ENCODE data around the gene SYT13.
A peak's percentile ranks its signal among the peaks of the same experiment; 100 is the strongest.

Gene SYT13

DNA sequence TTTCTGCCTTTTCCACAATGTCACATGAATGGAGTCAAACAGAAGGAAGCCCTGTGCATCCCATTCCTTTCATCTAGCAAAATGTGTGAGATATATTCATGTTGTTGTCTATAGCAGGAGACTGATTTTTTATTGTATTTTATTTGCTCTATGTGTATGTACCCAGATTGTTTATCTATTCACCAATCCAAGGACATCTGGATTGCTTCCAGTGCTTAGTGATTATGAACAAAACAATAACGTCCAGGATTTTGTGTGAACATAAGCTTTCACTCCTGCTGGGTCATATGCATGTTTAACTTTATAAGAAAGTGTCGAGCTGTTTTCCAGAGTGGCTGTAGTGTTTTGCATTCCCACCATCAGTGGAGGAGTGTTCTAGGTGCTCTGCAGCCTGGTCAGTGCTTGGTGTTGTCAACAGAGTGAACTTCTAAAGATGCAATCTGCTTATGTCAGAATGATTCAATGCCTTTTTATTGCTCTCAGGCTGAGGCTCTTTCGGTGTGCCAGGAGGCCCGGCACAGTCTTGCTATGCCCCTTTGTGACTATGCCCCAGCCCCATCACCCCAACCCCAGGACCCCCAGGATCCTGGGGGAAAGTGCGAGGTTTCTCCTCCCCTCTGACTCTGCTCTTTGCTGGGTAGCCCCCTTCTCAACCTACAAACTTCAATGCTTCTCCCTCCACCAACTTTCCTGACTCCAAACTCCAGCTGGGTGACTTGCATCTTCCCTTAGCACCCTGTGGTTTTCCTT, 19.9 kb upstream of the SYT13 start:
- DNase-seq, result no peak

DNA sequence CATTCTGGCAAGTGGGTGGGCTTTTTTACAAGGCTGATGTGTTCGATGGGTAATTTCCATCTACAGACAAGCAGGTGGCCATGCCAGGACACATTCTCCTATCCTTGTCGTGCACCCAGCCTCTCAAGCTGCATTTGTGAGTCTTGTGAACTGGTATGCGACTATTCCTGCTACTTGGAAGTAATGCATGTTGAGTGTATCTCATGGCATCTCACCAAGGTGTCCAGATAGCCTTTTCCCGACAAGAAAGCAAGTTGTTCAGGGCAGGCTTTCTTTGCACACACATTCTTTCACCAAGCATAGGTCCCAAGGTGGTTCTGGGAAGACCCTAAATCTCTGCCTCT, 18.8 kb upstream of the SYT13 start:
- DNase-seq, result no peak

DNA sequence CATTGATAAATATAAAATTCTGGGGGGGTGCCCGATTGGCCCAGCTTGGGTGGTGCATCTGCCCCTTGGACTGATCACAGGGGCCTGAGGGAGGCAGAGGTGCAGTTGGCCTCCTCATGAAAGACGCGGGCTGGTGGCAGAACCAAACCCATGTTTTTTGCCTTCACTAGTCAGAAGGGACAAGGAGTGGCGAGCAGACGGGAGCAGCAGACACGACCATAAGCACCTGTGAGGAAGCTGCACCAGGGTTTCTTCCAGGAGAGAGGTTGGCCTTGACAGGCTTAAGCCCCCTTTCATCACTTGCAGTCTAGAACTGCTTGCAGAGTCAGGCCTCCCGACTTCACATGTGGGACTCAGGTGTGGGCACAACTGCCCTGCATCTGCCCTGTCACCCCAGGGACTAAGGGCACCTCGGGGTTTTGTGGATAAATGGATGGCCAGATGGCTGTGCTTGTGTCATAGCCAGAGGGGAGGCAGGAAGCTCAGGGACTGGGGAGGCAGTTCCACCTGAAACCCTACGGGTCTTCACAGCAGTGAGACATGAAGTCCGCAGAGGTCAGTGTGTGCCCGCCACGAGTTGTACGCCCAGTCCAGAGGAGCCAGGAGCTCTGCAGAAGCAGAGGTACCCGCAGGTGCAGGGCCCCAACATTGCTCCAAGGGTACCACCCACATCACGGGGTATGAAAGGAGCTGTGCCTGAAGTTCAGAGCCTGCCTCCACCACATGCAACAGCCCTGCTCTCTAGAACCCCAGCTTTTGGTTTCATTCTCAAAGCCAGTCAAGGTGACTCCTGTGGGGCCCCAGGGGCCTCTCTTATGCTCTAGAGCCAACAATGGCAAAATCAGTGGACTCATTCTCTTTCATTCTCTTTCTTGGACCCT, 18.2 kb upstream of the SYT13 start:
- no peak for DNase-seq

DNA sequence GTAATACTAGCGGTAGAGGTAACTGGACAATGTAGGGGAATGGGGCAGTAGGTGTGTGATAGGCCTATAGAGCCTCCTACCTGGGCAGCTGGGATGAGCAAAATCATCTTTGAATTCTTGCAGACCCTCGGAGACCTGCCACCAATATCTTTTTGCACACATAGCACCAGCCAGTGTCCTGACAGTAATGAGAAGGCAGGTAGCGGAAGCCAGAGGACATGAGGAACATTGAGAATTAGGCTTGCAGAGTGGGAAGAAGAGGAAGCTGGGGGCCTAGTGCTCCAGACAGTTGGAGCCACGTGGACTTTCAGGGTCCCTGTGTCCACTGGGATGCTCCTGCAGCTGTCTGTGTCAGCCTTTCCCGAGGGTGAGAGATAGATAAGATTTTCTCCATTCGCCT, 17.2 kb upstream of the SYT13 start:
- DNase-seq, result no peak

DNA sequence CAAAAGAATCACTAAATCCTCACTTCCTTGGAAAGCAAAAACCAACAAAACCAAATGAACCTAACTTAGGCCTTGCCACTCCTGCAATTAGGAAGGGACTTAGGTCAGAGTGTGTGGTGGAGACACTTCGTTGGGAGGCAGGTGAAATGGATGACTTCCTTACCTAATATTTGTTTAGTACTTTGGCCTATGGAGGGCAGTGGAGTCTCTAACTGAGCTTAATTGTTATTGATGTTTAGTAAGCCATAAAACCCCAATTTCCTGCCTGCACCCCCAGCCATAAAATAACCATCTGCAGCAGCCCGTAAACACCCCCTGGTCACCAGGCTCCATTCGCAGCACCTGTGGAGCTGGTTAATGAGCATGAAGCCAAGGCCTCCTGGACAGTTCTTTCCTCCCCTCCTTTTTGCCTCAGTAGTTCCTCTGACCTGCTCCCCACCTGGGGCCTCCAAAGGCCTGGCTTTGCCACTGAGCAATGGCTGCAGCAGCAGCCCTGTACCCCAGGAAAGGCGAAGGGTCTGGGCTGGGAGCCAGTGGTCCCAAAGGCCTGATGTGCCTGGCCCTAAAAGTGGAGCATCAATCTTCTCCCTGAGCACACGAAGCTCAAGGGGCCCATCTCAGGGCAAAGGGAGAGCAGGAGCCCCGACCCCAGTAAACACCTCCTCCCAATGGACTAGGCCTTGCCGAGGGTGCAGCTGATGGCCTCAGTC, 15.6 kb upstream of the SYT13 start:
- DNase-seq, result no peak

DNA sequence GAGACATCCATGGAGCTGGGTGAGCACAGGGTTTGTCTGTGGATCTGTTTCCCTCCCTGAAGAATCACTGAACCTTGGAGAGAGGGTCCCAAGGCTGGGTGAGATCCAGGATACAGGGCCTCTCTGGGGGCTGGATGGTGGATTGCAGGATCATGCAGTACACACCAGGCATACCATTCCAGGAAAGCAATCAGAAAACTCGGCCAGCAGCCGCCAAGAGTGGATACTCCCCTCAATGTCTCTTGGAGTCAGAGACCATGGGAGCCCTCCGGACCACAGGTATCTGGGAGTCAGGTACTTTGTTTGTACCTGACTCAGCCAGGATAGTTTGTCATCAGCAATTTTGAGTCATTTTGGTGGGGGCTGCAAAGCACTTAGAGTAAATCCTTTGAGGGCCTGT, 14.6 kb upstream of the SYT13 start:
- no peak for DNase-seq

DNA sequence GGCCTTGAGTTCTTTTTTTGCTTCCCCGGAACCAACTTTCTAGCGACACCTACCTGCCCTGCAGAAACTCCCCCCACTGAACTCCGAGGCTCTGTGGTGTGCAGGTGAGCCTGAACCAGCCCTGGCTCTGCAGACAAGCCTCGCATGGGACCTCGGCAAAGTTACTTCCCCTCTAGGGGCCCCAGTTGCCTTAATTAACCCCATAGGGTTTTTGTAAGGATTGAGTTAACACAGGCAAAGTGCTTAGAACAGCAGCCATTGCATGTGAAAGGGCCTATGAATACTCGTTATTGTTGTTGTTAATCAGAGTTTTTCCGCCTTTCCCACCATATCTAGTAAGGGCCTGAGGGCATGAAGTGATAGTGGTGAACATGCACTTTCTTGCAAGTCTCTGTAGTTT, 12.6 kb upstream of the SYT13 start:
- DNase-seq, result no peak

DNA sequence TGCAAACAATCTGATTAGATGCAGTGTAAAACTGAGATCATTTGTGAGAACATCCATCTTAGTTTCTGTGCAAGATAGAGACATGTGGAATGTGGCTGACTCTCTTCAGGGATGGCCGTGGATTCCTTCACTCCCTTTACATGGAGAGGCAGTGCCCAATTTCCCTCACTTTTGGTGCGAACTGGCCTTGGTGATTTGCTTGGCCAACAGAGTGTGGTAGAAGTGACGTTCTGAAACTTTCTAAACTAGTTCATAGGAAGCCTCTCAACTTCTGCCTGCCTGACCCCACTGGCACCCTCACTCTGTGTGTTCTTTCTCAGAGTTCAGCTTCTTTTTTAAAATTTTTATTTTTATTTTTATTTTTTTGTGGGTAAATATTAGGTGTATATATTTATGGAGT, 9.9 kb upstream of the SYT13 start:
- no peak for DNase-seq

DNA sequence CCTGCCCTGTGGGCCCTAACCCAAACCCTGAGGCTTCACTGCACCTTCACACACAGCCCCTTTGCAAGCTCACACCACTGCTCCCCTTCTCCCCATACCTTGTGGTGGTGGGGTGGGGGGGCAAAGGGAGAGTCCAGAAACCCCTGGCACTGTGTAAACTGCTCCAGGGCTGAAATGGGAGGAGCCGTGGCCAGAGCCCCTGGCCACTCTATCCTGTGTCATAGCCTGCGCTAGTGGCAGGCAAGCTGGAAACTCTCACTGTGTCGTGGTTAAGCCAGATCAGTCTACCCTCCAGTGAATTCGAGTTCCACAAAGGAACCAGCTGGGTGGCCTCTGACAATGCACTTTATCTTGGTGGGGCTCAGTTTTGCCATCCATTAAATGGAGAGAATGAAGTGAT, 8.4 kb upstream of the SYT13 start:
- DNase-seq, result no peak

DNA sequence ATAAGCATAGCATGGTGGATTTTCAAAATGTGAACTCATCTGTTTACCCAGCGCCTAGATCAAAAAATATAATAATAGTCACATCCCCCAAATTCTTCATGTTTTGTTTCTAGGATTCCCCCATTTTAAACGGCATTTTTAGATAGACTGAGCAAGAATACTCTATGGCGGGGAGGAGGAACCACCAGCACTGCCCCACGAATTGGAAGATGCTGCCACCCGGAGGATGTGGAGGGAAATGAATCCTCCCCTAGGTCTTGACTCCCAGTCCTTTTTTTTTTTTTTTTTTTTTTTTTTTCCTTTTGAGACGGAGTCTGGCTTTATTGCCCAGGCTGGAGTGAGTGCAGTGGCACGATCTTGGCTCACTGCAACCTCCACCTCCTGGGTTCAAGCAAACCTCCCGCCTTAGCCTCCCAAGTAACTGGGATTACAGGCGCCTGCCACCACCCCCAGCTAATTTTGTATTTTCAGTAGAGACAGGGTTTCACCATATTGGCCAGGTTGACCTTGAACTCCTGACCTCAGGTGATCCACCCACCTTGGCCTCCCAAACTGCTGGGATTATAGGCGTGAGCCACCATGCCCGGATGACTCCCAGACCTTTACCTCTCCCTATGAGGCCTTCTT, 7.5 kb upstream of the SYT13 start:
- peak; percentile 80 for DNase-seq

DNA sequence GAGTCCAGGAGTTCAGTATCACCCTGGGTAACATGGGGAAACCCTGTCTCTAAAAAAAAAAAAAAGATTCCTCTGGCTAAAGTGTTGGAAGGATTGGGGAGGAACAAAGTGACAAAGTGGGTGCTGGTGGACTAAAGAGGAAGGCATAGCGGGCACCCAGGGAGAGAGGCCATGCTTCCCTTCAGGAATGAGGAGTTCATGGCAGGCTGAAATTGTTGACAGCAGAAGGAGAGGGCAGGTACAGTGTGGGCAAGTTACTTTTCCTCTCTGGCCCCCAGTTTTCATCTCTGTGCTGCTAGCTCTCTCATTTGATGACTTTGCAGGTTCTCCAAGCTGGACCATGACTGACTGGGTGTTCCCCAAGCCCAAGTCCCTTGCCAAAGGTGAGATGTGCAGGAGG, 4.4 kb upstream of the SYT13 start:
- no peak for DNase-seq

DNA sequence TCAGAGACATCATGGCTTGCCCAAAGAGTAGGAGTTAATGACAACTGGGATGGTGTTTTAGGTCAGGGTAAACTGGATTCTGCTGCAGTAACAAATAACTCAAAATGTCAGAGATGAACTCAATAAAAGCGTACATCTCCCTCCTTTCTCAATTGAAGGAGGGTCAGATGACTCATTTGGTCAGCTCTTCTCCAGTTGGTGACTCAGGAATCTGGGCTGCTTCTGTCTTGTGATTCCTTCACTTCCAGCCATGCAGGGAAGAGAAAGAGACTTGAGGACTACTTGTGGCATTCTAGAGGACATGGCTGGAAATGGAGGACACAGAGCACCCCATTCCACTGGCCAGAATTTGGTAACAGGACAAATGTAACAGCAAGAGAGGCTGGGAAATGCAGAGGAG, 3.2 kb upstream of the SYT13 start:
- DNase-seq, result no peak

DNA sequence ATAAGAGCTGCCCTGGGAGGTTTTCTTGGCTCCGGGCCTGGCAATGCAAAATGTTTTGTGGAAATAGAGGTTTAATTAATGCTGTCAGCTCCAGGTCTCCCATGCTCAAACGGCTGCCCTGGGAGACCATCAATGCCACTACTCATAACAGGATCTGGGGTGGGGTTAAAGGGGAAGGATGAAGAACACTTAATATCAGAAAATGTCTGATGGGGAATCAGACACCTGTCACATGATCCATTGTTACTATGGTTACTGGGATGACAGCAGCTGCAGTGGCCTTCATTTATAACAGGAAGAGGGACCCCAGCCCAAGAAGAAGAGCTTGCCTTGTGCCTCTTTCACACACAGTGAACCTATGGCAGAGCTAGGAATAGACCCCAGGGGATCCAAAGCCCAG, 2.2 kb upstream of the SYT13 start:
- DNase-seq, result no peak

DNA sequence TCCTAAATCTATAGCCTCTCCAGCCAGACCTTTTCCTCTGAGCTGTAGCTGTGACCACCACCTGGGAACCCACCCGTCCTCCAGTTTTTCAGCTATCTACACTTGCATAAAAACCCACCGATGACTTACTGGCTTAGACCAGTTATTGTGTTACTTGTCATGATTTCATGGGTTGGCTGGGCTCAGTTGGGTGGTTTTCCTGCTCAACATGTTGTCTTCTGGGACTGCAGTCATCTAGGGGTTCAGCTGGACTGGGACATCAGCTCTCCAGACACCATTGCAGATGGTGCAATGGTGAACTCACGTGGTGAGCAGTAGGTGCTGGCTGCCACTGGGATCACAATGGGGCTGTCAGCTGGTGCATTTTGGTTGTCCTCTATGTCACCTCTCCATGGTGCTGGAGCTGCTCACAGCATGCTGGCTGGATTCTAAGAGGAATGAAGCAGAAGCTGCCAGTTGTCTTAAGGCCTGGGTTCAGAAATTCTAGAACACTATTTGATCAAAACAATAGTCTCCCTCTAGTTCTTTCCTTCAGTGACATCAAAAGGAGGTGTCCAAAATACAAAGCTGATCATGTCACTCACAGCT, 1.3 kb upstream of the SYT13 start:
- DNase-seq, result no peak

DNA sequence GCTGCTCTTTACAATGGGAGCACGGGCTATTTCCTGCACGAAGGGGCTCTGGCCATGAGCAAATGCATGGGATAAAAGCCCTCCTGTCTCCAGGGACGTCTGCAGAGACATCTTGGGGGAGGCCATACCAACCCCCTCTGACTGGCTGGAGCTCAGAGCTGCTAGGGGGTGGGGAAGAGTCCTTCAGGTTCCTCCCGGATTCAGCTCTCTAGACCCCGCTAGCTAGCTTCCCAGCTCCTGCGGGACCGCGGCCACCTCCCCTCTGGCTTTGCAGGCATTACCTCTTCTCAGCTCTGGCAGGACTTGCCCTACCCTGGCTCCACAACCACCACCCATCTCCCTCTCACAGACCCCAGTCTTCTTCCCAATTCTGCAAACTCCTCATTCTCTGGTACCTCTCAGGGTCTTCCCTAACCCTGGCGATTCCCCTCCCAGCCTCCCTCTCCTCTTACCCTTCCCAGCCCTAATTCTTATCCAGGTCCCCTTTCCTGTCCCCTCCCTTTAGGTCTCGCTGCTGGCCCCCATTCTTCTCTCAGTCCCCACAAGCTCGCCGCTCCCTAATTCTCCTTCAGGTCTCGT, 802 bp downstream of the SYT13 start:
- DNase-seq, result no peak

DNA sequence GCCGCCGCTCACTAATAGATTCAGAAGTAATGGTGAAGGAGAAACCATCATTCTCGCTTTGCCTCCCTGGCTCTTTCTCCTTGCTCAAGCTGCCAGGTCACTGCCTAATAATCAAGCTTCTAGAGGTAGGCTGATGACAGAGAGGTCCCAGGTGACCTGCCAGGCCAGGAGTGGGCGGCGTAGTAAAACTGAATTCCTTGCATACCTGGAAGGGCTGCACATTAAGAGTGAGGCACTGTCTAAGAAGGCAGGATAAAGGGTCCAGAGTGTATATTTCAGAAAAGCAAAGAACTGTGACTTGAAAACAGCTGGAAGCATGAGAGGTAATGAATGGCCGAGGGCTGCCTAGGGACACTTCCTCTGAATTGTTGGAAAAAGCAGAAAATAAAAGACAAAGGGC, 4.1 kb downstream of the SYT13 start:
- no peak for DNase-seq

DNA sequence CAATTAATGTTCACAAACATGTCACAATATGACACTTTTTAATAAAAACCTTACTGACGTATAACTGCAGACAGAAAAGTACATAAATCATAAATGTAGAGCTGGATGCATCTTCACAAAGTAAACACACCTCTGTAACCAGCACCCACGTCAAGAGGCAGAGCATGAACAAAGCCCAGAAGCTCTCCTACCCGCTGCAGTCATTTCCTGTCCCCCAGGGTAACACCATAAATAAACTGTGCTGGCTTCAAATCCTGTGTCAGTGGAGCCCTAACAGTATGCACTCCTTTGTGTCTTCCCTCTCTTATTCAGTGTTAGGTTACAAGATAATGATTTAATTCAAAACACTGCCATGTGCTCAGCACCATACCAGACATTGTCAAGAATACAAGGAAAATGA, 5.7 kb downstream of the SYT13 start:
- DNase-seq, result no peak

DNA sequence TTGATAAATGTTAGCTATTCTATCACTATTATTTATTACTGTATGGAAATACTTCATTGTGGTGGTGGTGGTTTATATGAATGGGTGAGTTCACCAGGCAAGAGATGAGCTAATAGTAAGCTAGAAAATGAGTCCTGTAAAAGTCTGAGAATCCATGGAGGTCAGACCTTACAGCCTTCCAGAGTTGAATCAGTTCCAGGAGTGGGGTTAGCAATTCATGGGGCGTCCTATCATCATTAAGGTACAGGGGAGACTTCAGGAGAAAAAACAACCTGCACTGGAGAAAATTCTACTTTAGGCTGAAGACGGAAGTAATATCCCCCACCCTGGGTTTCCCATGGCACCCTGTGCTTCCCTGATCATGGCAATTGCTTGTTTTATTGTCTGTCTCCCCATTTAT, 6.5 kb downstream of the SYT13 start:
- DNase-seq, result no peak

DNA sequence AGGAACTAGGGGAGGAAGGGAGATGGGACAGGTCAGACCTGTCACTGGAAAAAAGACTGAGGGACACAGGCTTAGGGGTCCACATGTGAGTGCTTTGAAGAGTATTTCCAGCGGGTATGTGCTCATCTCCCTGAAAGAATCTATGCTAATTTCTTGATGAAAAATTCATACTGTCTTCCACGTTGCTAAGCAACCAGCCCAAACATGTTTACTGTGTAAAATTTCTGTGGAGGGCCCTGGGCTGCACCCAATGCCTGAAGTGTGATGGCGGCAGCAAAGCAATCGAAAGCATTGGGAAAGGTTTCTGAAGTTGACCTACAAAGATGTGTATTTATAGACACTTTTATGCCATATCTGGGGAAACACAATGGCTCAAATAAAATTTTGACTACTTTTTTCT, 7.4 kb downstream of the SYT13 start:
- DNase-seq, result no peak

DNA sequence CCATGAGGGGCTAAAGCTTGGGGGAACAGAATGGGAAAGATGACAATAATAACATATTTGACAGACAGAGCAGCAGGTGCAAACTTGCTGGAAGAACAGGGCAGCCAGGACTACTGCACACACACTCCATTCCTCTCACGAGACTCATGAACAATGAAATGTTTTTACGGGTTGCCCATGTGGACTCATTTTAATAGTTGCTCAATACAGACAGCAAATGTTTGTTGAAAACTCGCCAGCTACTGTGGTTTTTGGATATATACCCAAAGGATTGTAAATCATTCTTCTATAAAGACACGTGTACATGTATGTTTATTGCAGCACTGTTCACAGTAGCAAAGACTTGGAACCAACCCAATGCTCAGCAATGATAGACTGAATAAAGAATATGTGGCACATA, 10.3 kb downstream of the SYT13 start:
- no peak for DNase-seq

DNA sequence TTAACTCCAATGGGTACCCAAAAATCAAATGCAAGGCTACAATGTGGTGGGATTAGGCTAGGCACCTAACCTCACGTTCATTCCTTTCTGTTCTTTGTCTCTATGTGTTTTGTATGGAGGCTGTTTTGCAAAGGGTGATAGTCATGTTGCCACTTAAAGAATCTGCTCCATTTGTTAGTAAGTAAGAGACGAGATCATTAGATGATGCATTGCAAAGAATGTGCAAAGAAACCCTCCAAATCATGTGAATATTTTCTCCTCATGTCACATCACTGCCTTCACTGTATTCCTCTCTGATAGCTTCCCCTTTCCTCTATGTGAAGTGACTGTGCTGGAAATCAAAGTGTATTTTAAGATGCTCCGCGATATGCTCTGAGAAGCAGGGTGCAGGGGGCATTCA, 11.9 kb downstream of the SYT13 start:
- no peak for DNase-seq

DNA sequence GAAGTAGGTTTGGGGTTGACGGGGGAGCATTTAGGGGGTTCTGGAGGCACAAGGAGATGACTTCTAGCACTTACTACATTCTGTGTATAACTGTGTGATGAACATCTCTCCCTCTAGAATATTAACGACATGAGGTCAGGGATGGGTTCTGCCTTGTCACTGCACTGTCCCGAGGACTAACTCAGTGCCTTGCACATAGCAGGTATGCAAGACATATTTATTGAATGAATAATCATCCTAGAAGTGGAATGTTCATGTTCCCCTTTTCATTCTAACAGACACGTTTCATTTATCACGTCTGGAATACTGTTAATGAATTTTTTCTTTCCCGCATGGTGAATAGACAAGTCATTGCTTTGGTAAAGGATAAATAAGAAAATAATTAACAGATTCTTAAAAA, 12.6 kb downstream of the SYT13 start:
- DNase-seq, result no peak

DNA sequence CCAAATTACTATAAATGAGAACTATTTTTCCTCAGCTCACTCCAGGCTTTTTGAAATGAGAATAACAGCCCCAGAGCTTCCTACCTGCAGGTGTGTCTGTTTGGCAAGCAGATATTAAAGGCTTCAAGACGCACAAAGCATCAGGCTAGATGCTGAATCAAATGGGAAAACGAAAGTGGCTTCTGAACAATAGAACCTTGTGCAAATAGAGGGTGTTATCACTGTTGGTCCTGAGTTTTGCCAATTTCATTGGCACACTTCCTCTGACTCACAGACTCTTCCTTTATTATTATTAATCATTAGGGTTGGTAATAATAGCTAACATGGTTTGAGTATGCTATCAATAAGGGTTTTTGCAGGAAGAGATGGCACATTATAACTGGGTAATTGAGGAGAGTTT, 13.4 kb downstream of the SYT13 start:
- no peak for DNase-seq

Data from OCI-M1 (cell line).